Measurements from ENCODE around the gene ANKRD34A. TPM values are rescaled to one million over a fixed set of nuclear protein-coding genes. Genes with fewer than 3 reads are reported as not detected.

Gene ANKRD34A
- total and polyA plus RNA-seq, 2 of the 4 experiments (the other 2 are of a cell fraction): 0.90 to 1.9 TPM

- H3K4ac ChIP-seq (ENCODE audit: low read depth, low read length): no peak overlapping the region
- no TSS peak for BruUV-seq (replicated peaks)
- no peak overlapping the region for H2BK5ac ChIP-seq (ENCODE audit: low read depth, low read length, poor library complexity, severe bottlenecking)
- ChIA-PET CTCF (interaction anchor here (1.2 kb wide), 1 partner anchor 67 kb away, joined by 4 read pairs; no protein-coding TSS in a partner anchor), POLR2A (ENCODE audit: unreplicated experiment) (no interaction called here)
- H3K18ac ChIP-seq (ENCODE audit: low read depth, low read length): no peak overlapping the region
- no peaks in the 10 kb centered on the region for H3K27me3 ChIP-seq (ENCODE audit: control insufficient read depth, insufficient read depth, low read length)
- no peaks in the 10 kb centered on the region for H3K36me3 ChIP-seq (ENCODE audit: control insufficient read depth, insufficient read depth, low read length)
- dilution Hi-C loops (cut with HindIII; ENCODE audit: low sequenced_read_pairs, unreplicated experiment): no loop called here
- H4K5ac ChIP-seq (ENCODE audit: low read depth, low read length): no peak overlapping the region
- H3K4me1 ChIP-seq (ENCODE audit: control insufficient read depth, insufficient read depth, low read length): peaks cover 27% of the 10 kb centered on the region
- no peak overlapping the region for H2BK120ac ChIP-seq (ENCODE audit: low read depth, low read length)
- H4K20me1 ChIP-seq (ENCODE audit: insufficient read depth, low read length): peaks cover 15% of the 10 kb centered on the region; the same call in 1 of the 2 replicates
- no peak overlapping the region for H3K4me2 ChIP-seq (ENCODE audit: low read depth, low read length)
- H3K27ac ChIP-seq (ENCODE audit: insufficient read depth, low read length): no peak overlapping the region
- H2AK5ac ChIP-seq (ENCODE audit: low read depth, low read length): no peak overlapping the region
- no peak overlapping the region for H3K9ac ChIP-seq (ENCODE audit: low read depth, low read length)
- H2AK9ac ChIP-seq (replicated peaks; ENCODE audit: low read depth, low read length, poor library complexity): no peak overlapping the region
- H4K8ac ChIP-seq (ENCODE audit: low read depth in 2 of 2, low read length in 2 of 2): no peak overlapping the region
- intact Hi-C loops (cut with micrococcal nuclease): loop anchor here (5.0 to 10.0 kb wide), 2 partner anchors 64 to 101 kb away; partner anchors contain the start of gene PIAS3
- in situ Hi-C loops (cut with MboI; ENCODE audit: low sequenced_read_pairs): no loop called here
- no peak overlapping the region for H3K14ac ChIP-seq (replicated peaks; ENCODE audit: low read depth, low read length)
- no peak overlapping the region for H2BK15ac ChIP-seq (ENCODE audit: low read depth, low read length)
- no peak overlapping the region for H3K56ac ChIP-seq (ENCODE audit: extremely low read depth, insufficient read depth, low read length)
- H2BK20ac ChIP-seq (ENCODE audit: low read depth, low read length): no peak overlapping the region
- peaks cover 21 to 65% of the 10 kb centered on the region in 2 experiments for H3K79me1 ChIP-seq (ENCODE audit: low read depth in 1 of 2, low read length in 2 of 2)
- no peak overlapping the region for H4K91ac ChIP-seq (ENCODE audit: insufficient read depth, low read depth, low read length)
- no peak overlapping the region for H3K23ac ChIP-seq (ENCODE audit: low read depth, low read length)
- no peaks in the 10 kb centered on the region for H3K9me3 ChIP-seq (ENCODE audit: control insufficient read depth, insufficient read depth, low read length)
- TF ChIP-seq POLR2A (IDR thresholded peaks at IDR 0.05; ENCODE audit: low read depth, low read length) (no peak), USF2 (IDR thresholded peaks at IDR 0.05; ENCODE audit: low read depth, low read length) (no peak), RCOR1 (IDR thresholded peaks at IDR 0.05; ENCODE audit: insufficient replicate concordance, low read length) (no peak), CTCF (conservative IDR thresholded peaks at IDR 0.05; ENCODE audit: low read depth, low read length) (no peak), CHD1 (IDR thresholded peaks at IDR 0.05; ENCODE audit: low read depth, low read length) (no peak), NFE2L2 (IDR thresholded peaks at IDR 0.05; ENCODE audit: low read depth, low read length) (no peak), RAD21 (IDR thresholded peaks at IDR 0.05; ENCODE audit: low read length) (no peak), CEBPB (IDR thresholded peaks at IDR 0.05; ENCODE audit: low read depth, low read length) (no peak), SMC3 (IDR thresholded peaks at IDR 0.05; ENCODE audit: low read depth, low read length) (no peak), MXI1 (IDR thresholded peaks at IDR 0.05; ENCODE audit: borderline replicate concordance, low read depth, low read length) (no peak), RFX5 (IDR thresholded peaks at IDR 0.05; ENCODE audit: low read depth, low read length) (no peak), MAFK (IDR thresholded peaks at IDR 0.05; ENCODE audit: low read depth, low read length) (no peak)
- no peak overlapping the region for H2AFZ ChIP-seq (replicated peaks; ENCODE audit: low read length, poor library complexity)
- H3K4me3 ChIP-seq (ENCODE audit: insufficient read depth, low read depth, low read length): no peak overlapping the region
- ATAC-seq (ENCODE audit: low read depth): no peak
- H3K9me1 ChIP-seq (ENCODE audit: insufficient read depth, low read length): peaks cover 22% of the 10 kb centered on the region
- DNase-seq: no peak
Measured at GRCh38 chr1:145958734-145959133, 5.6 kb downstream of the ANKRD34A start.

Data from IMR-90 (cell line).